ENCODE results near the gene COL18A1. TPM values are rescaled to one million over a fixed set of nuclear protein-coding genes. Genes with fewer than 3 reads are reported as not detected.
"Not testable (repeated sequence)": the region's sequence is repeated elsewhere in the genome, so short reads cannot be mapped to it uniquely, and the experiment has no call there.

COL18A1 gene
- total and polyA plus RNA-seq, 4 donors: 97.3 to 963 (median 295) TPM

DNA sequence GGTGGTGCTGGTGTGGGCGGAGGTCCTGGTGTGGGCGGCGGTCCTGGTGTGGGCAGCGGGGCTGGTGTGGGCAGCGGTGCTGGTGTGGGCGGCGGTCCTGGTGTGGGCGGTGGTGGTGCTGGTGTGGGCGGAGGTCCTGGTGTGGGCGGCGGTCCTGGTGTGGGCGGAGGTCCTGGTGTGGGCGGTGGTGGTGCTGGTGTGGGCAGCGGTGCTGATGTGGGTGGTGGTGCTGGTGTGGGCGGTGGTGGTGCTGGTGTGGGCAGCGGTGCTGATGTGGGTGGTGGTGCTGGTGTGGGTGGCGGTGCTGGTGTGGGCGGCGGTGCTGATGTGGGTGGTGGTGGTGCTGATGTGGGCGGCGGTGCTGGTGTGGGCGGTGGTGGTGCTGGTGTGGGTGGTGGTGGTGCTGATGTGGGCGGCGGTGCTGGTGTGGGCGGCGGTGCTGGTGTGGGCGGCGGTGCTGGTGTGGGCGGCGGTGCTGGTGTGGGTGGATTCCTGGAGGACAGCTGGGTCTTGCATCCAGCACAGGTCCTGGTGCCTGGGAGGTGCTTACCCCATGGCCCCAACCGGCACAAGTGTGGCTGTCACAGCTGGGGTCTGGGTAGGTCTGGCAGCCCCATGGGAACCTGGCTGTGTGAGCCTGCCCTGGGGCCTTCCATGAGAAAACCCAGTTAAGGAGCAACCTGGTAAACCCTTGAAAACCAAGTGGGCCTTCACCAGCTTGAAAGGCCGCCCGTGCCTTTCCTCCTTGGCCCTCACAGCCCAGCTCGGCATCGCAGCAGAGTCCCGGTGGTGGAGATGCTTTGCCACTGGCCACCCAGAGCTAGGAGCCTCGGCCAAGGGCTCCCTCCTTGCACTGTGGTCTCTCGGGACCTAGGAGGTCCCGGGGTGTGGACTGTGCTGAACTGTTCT, 38.0 kb downstream of the COL18A1 start:
- H3K4me1 ChIP-seq (ENCODE audit: control insufficient read depth in 1 of 2, insufficient read depth in 2 of 2, low read length in 2 of 2); H3K36me3 ChIP-seq (ENCODE audit: control insufficient read depth in 1 of 2, insufficient read depth in 2 of 2, low read length in 1 of 2); H3K27ac ChIP-seq (ENCODE audit: low read depth in 1 of 2, low read length in 2 of 2); H3K27me3 ChIP-seq (ENCODE audit: control insufficient read depth in 1 of 2, insufficient read depth in 2 of 2, low read length in 1 of 2); ATAC-seq (ENCODE audit: low FRiP score); H3K9me3 ChIP-seq (ENCODE audit: control insufficient read depth, low read length); H3K4me3 ChIP-seq (ENCODE audit: low read length in 2 of 2); intact Hi-C loops (cut with DNase I): not testable (repeated sequence)
- 92% methylated on average over 31 to 39 of the region's 39 CpGs for WGBS, 2 donors
- DNase-seq: peak; percentile 39 to 63

DNA sequence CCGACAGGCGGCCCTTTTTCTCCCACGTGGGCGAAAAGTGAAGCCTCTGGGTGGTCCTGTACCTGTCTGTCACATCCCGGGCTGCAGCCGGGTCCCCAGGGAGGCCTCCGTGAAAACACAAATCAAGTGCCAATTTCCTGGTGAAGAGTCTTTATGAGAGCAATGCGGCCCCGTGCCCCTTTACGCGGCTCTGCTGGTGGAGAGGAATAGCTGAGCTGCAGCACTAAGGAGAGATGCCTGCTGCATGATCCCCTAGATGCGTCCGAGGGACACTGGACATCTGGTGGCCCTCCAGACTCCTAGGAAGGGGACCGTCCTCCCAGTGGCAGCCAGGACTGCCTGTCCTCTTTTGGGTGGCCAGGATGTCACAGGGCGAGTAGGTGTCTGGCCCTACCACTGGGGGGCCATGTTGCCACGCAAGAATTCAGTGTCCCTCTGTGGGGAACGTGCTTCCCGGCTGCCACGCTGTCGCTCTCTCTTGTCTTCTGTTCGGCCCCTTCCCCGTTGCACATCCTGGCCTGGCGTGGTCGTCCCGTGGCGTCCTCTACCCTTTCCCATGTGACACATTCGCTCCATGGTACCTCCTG, 38.7 kb downstream of the COL18A1 start:
- H3K36me3 ChIP-seq (ENCODE audit: control insufficient read depth in 1 of 2, insufficient read depth in 2 of 2, low read length in 1 of 2): no peaks in the 10 kb centered on the region
- intact Hi-C loops (cut with DNase I): no loop called here
- H3K4me1 ChIP-seq (ENCODE audit: control insufficient read depth in 1 of 2, insufficient read depth in 2 of 2, low read length in 2 of 2): no peaks in the 10 kb centered on the region
- ATAC-seq (ENCODE audit: low FRiP score) (no peak), DNase-seq (peak; percentile 33 to 71)
- H3K27me3 ChIP-seq (ENCODE audit: control insufficient read depth in 1 of 2, insufficient read depth in 2 of 2, low read length in 1 of 2): no peaks in the 10 kb centered on the region
- no peak overlapping the region for H3K4me3 ChIP-seq (ENCODE audit: low read length in 2 of 2)
- no peaks in the 10 kb centered on the region for H3K9me3 ChIP-seq (ENCODE audit: control insufficient read depth, low read length)
- WGBS, 2 donors: 82 to 84% methylated on average over 27 of the region's 27 CpGs
- H3K27ac ChIP-seq (ENCODE audit: low read depth in 1 of 2, low read length in 2 of 2): no peak overlapping the region

DNA sequence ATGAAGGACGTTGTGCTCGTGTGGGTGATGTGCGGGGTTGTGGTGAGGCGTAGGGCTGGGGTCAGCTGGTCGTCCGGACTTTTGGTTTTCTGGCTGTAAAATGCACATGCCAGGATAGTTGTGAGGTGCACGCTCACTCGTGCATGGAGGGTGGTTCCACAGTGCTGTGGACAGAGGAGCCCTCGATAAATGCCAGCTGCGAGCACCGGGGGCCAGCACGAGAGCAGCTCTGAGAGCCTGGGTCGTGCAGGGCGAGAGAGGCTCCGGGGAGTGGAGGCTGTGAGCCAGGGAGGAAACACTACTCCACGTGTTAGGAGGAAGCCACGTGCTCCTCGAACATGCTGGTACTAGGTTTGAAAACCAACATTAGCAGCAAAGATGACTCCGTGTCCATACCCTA, 39.4 kb downstream of the COL18A1 start:
- WGBS, 2 donors: 70 to 71% methylated on average over 19 of the region's 19 CpGs
- Histone ChIP-seq H3K4me1 (ENCODE audit: control insufficient read depth in 1 of 2, insufficient read depth in 2 of 2, low read length in 2 of 2) (no peaks in the 10 kb centered on the region), H3K36me3 (ENCODE audit: control insufficient read depth in 1 of 2, insufficient read depth in 2 of 2, low read length in 1 of 2) (no peaks in the 10 kb centered on the region), H3K27ac (ENCODE audit: low read depth in 1 of 2, low read length in 2 of 2) (no peak overlapping the region), H3K4me3 (ENCODE audit: low read length in 2 of 2) (no peak overlapping the region), H3K27me3 (ENCODE audit: control insufficient read depth in 1 of 2, insufficient read depth in 2 of 2, low read length in 1 of 2) (no peaks in the 10 kb centered on the region), H3K9me3 (ENCODE audit: control insufficient read depth, low read length) (no peaks in the 10 kb centered on the region)
- peak; percentile 19 to 42 for DNase-seq
- ATAC-seq (ENCODE audit: low FRiP score): no peak
- intact Hi-C loops (cut with DNase I): no loop called here

DNA sequence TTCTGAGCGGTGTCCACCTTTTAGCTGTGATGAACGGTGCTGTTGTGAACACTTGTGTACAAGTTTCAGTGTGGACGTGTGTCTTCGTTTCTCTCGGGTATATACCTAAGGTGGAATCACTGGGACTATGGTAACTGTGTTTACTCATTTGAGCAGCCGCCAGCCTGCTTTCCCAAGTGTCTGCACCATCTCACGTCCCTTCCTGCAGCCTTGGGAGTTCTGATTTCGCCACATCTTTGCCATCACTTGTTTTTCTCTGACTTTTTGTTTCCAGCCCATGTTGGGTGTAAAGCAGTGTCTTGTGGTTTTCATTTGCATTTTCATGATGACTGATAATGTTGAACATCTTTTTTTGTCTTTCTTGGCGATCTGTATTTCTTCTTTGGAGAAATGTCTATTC, 40.4 kb downstream of the COL18A1 start:
- DNase-seq (peak in 1 of 2 donors; percentile 32), ATAC-seq (ENCODE audit: low FRiP score) (no peak)
- H3K36me3 ChIP-seq (ENCODE audit: control insufficient read depth in 1 of 2, insufficient read depth in 2 of 2, low read length in 1 of 2): no peaks in the 10 kb centered on the region
- H3K4me3 ChIP-seq (ENCODE audit: low read length in 2 of 2): no peak overlapping the region
- H3K9me3 ChIP-seq (ENCODE audit: control insufficient read depth, low read length): no peaks in the 10 kb centered on the region
- no peaks in the 10 kb centered on the region for H3K4me1 ChIP-seq (ENCODE audit: control insufficient read depth in 1 of 2, insufficient read depth in 2 of 2, low read length in 2 of 2)
- no peaks in the 10 kb centered on the region for H3K27me3 ChIP-seq (ENCODE audit: control insufficient read depth in 1 of 2, insufficient read depth in 2 of 2, low read length in 1 of 2)
- intact Hi-C loops (cut with DNase I): no loop called here
- H3K27ac ChIP-seq (ENCODE audit: low read depth in 1 of 2, low read length in 2 of 2): no peak overlapping the region
- WGBS, 2 donors: 88 to 92% methylated on average over 9 of the region's 9 CpGs

DNA sequence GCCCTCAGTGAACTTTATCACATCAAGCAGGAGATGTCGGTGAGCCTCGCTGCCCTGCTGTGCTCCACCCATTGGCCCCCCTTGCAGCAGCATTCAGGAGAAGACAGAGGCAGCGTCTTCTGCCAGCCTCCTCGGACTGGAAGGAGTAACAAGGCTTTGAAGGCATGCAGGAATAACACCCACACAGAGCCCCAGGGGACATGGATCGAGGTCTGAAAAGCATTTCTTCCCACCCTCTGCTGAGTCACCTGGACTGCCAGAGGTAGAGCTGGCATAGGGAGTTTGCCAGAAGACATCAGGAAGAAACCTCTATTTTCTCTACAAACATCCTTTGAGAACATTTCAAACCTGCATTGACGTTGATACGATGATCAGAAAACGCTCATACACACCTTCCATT, 42.9 kb downstream of the COL18A1 start:
- Histone ChIP-seq H3K27ac (ENCODE audit: low read depth in 1 of 2, low read length in 2 of 2) (no peak overlapping the region), H3K4me1 (ENCODE audit: control insufficient read depth in 1 of 2, insufficient read depth in 2 of 2, low read length in 2 of 2) (no peaks in the 10 kb centered on the region), H3K27me3 (ENCODE audit: control insufficient read depth in 1 of 2, insufficient read depth in 2 of 2, low read length in 1 of 2) (no peaks in the 10 kb centered on the region), H3K4me3 (ENCODE audit: low read length in 2 of 2) (no peak overlapping the region), H3K36me3 (ENCODE audit: control insufficient read depth in 1 of 2, insufficient read depth in 2 of 2, low read length in 1 of 2) (no peaks in the 10 kb centered on the region), H3K9me3 (ENCODE audit: control insufficient read depth, low read length) (no peaks in the 10 kb centered on the region)
- intact Hi-C loops (cut with DNase I): no loop called here
- DNase-seq (peak in 1 of 2 donors; percentile 49), ATAC-seq (ENCODE audit: low FRiP score) (no peak)
- WGBS, 2 donors: 72 to 79% methylated on average over 8 of the region's 8 CpGs

DNA sequence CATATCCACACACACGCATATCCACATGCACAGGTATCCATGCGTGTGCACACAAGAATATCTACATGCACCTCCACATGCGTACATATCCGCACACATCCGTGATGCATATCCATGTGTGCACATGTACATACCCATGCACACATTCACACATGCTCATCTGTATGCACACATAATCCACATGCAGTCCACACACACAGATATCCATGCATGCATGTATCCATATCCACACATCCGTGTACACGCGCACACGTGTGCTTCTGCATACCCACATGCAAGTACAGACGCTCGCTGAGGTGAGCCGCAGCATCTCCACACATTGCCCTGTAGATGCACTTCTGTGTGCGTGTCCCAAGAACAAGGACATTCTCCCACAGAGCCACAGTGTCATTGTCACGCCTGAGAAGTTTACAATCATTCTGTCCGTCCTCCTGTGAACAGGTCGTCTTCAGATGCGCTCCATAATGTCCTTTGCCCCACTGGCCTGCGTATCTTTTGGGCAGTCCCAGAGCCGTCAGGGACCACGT, 43.4 kb downstream of the COL18A1 start:
- Histone ChIP-seq H3K4me1 (ENCODE audit: control insufficient read depth in 1 of 2, insufficient read depth in 2 of 2, low read length in 2 of 2) (no peaks in the 10 kb centered on the region), H3K36me3 (ENCODE audit: control insufficient read depth in 1 of 2, insufficient read depth in 2 of 2, low read length in 1 of 2) (no peaks in the 10 kb centered on the region), H3K27me3 (ENCODE audit: control insufficient read depth in 1 of 2, insufficient read depth in 2 of 2, low read length in 1 of 2) (no peaks in the 10 kb centered on the region), H3K4me3 (ENCODE audit: low read length in 2 of 2) (no peak overlapping the region), H3K9me3 (ENCODE audit: control insufficient read depth, low read length) (no peaks in the 10 kb centered on the region), H3K27ac (ENCODE audit: low read depth in 1 of 2, low read length in 2 of 2) (no peak overlapping the region)
- no peak for ATAC-seq (ENCODE audit: low FRiP score)
- intact Hi-C loops (cut with DNase I): no loop called here
- no peak for DNase-seq
- WGBS, 2 donors: 86 to 90% methylated on average over 20 of the region's 20 CpGs

DNA sequence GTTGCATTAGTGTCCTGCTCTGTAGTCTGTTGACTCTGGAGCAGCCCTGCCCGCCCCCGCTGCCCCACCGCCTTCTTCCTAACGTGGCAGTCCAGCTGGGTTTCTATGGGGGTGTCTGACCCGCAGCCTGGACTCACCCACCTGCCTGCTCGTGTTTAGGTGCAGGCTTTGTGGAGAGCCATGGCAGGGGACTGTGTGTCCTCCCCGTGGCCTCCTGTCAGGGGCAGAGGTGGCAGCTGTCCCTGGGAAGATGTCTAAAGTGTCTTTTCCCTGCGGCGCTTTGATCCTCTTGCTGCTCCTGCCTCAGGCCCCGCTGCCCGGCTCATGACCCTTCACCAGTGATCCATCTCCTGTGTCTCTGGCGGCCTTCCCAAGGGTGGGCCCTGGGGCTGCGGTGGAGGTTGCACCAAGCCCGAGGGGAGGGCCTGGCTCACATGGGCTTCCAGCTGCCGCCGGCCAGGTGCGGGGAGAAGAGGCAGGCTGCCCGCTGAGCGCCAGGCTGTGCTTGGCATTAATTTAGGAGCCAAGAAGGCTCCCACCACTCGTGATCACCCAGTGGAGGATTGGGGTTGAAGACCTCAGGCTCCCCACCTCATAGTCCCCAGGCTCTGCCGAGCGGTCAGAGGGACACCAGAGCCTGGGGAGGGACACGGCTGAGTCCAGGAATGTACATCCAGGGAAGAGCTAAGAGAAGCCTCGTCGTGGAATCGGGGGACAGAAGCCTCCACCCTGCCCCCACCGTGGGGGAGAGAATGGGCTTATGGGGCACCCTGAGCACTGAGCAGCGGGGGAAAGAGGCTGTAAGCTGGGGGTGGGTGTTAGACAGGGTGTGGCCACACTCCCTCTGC, 44.1 kb downstream of the COL18A1 start:
- no peaks in the 10 kb centered on the region for H3K9me3 ChIP-seq (ENCODE audit: control insufficient read depth, low read length)
- no peaks in the 10 kb centered on the region for H3K36me3 ChIP-seq (ENCODE audit: control insufficient read depth in 1 of 2, insufficient read depth in 2 of 2, low read length in 1 of 2)
- no peaks in the 10 kb centered on the region for H3K4me1 ChIP-seq (ENCODE audit: control insufficient read depth in 1 of 2, insufficient read depth in 2 of 2, low read length in 2 of 2)
- H3K27ac ChIP-seq (ENCODE audit: low read depth in 1 of 2, low read length in 2 of 2): no peak overlapping the region
- no peaks in the 10 kb centered on the region for H3K27me3 ChIP-seq (ENCODE audit: control insufficient read depth in 1 of 2, insufficient read depth in 2 of 2, low read length in 1 of 2)
- WGBS, 2 donors: 86 to 88% methylated on average over 26 to 28 of the region's 28 CpGs
- no peak overlapping the region for H3K4me3 ChIP-seq (ENCODE audit: low read length in 2 of 2)
- intact Hi-C loops (cut with DNase I): no loop called here
- DNase-seq (peak; percentile 41 to 73), ATAC-seq (ENCODE audit: low FRiP score) (no peak)

DNA sequence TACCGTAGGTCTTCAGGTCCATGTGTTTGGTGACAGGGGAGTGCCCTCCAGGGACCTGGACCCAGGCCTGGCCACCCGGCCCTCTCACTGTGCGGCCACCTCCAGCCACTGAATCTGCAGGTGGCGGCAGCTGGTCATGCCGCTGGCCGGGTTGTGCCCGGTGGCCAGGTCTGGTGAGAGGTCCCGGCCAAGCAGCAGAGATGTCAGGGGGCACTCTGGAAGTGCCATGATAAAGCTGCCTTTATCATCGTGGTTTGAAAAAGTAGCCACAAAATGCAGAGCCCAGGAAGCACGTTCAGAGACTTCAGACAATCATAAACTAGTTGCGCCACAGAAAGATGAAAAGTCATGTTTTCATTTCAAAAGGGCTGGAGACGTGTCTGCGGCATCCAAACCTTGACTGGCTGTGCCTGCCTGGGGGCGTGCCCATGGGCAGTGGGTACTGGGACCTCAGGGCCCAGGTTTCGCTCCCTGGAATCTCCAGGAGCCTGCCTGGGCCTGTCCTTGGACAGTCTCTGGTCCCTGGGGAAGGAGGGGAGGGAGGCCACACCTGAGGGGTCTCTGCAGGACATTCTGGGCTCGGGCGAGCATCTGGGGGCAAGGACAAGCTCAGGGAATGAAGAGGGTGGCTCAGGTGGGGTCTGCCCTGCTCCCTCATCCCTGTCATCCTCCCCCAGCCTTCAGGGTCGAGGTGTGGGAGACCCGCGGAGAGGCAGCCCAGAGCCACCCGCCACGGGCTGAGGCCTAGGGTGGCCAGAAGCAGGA, 44.9 kb downstream of the COL18A1 start:
- Histone ChIP-seq H3K36me3 (ENCODE audit: control insufficient read depth in 1 of 2, insufficient read depth in 2 of 2, low read length in 1 of 2) (no peaks in the 10 kb centered on the region), H3K4me3 (ENCODE audit: low read length in 2 of 2) (no peak overlapping the region), H3K27ac (ENCODE audit: low read depth in 1 of 2, low read length in 2 of 2) (no peak overlapping the region), H3K4me1 (ENCODE audit: control insufficient read depth in 1 of 2, insufficient read depth in 2 of 2, low read length in 2 of 2) (no peaks in the 10 kb centered on the region), H3K9me3 (ENCODE audit: control insufficient read depth, low read length) (no peaks in the 10 kb centered on the region), H3K27me3 (ENCODE audit: control insufficient read depth in 1 of 2, insufficient read depth in 2 of 2, low read length in 1 of 2) (no peaks in the 10 kb centered on the region)
- DNase-seq: peak; percentile 34 to 68
- WGBS, 2 donors: 90 to 93% methylated on average over 21 to 22 of the region's 22 CpGs
- ATAC-seq (ENCODE audit: low FRiP score): no peak
- intact Hi-C loops (cut with DNase I): no loop called here
